WTC11 (cell line): ENCODE measurements around the gene NRN1L.

ENCODE experiments used
- CTCF ChIP-seq: fragments of 200-600 bp; IDR thresholded peaks from 2 replicates; pipeline ENCODE4 v1.8.0; 2022; ENCODE audit warnings: antibody characterized with exemption
- ESRRA ChIP-seq: sonication (generic); formaldehyde crosslinking; IDR thresholded peaks from 2 replicates; pipeline ENCODE4 v1.8.1; 2022; ENCODE audit warnings: mild to moderate bottlenecking, missing genetic modification reagents, borderline replicate concordance
- GRHL2 ChIP-seq: fragments of 250-450 bp; sonication (Bioruptor Pico); IDR thresholded peaks from 2 replicates; pipeline ENCODE4 v1.8.0; 2022; ENCODE audit warnings: mild to moderate bottlenecking, moderate library complexity; ENCODE audit not compliant: insufficient replicate concordance, severe bottlenecking
- MLX ChIP-seq: sonication (generic); formaldehyde crosslinking; IDR thresholded peaks from 2 replicates; pipeline ENCODE4 v1.8.1; 2023; ENCODE audit warnings: mild to moderate bottlenecking, missing genetic modification reagents, moderate library complexity
- RELA ChIP-seq: sonication (generic); formaldehyde crosslinking; IDR thresholded peaks from 2 replicates; pipeline ENCODE4 v1.8.1; 2022; ENCODE audit warnings: missing genetic modification reagents, mild to moderate bottlenecking, borderline replicate concordance
- SMAD3 ChIP-seq: sonication (generic); formaldehyde crosslinking; IDR thresholded peaks from 2 replicates; pipeline ENCODE4 v1.8.0; 2022; ENCODE audit warnings: missing genetic modification reagents, mild to moderate bottlenecking, borderline replicate concordance
- ZNF121 ChIP-seq: sonication (generic); formaldehyde crosslinking; IDR thresholded peaks from 2 replicates; pipeline ENCODE4 v1.8.0; 2023; ENCODE audit warnings: missing genetic modification reagents
- TF ChIP-seq, protein P1 (sequence below): sonication (generic); formaldehyde crosslinking; IDR thresholded peaks from 2 replicates; pipeline ENCODE4 v1.8.0; 2022; ENCODE audit warnings: mild to moderate bottlenecking, missing genetic modification reagents
- TF ChIP-seq, protein P2 (sequence below): sonication (generic); formaldehyde crosslinking; IDR thresholded peaks from 2 replicates; pipeline ENCODE4 v1.8.0; 2023; ENCODE audit warnings: mild to moderate bottlenecking, missing genetic modification reagents
- TF ChIP-seq, protein P3 (sequence below): sonication (generic); formaldehyde crosslinking; IDR thresholded peaks from 2 replicates; pipeline ENCODE4 v1.8.1; 2023; ENCODE audit warnings: mild to moderate bottlenecking, moderate library complexity, missing genetic modification reagents
- TF ChIP-seq, protein P4 (sequence below): sonication (generic); formaldehyde crosslinking; IDR thresholded peaks from 2 replicates; pipeline ENCODE4 v1.8.1; 2023; ENCODE audit warnings: mild to moderate bottlenecking, missing genetic modification reagents

GRCh38 chr16:67897231-67897630 lies 12.5 kb downstream of the NRN1L start:
- TF ChIP-seq CTCF = no peak
- TF ChIP-seq MLX = no peak
- TF ChIP-seq, protein P1, sequence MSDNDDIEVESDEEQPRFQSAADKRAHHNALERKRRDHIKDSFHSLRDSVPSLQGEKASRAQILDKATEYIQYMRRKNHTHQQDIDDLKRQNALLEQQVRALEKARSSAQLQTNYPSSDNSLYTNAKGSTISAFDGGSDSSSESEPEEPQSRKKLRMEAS = no peak
- no peak for TF ChIP-seq ESRRA
- TF ChIP-seq, protein P2, sequence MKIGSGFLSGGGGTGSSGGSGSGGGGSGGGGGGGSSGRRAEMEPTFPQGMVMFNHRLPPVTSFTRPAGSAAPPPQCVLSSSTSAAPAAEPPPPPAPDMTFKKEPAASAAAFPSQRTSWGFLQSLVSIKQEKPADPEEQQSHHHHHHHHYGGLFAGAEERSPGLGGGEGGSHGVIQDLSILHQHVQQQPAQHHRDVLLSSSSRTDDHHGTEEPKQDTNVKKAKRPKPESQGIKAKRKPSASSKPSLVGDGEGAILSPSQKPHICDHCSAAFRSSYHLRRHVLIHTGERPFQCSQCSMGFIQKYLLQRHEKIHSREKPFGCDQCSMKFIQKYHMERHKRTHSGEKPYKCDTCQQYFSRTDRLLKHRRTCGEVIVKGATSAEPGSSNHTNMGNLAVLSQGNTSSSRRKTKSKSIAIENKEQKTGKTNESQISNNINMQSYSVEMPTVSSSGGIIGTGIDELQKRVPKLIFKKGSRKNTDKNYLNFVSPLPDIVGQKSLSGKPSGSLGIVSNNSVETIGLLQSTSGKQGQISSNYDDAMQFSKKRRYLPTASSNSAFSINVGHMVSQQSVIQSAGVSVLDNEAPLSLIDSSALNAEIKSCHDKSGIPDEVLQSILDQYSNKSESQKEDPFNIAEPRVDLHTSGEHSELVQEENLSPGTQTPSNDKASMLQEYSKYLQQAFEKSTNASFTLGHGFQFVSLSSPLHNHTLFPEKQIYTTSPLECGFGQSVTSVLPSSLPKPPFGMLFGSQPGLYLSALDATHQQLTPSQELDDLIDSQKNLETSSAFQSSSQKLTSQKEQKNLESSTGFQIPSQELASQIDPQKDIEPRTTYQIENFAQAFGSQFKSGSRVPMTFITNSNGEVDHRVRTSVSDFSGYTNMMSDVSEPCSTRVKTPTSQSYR (CRISPR knock-in tag) = no peak
- no peak for TF ChIP-seq RELA (CRISPR knock-in tag)
- TF ChIP-seq, protein P3, sequence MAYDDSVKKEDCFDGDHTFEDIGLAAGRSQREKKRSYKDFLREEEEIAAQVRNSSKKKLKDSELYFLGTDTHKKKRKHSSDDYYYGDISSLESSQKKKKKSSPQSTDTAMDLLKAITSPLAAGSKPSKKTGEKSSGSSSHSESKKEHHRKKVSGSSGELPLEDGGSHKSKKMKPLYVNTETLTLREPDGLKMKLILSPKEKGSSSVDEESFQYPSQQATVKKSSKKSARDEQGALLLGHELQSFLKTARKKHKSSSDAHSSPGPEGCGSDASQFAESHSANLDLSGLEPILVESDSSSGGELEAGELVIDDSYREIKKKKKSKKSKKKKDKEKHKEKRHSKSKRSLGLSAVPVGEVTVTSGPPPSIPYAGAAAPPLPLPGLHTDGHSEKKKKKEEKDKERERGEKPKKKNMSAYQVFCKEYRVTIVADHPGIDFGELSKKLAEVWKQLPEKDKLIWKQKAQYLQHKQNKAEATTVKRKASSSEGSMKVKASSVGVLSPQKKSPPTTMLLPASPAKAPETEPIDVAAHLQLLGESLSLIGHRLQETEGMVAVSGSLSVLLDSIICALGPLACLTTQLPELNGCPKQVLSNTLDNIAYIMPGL (CRISPR knock-in tag) = no peak
- TF ChIP-seq, protein P4, sequence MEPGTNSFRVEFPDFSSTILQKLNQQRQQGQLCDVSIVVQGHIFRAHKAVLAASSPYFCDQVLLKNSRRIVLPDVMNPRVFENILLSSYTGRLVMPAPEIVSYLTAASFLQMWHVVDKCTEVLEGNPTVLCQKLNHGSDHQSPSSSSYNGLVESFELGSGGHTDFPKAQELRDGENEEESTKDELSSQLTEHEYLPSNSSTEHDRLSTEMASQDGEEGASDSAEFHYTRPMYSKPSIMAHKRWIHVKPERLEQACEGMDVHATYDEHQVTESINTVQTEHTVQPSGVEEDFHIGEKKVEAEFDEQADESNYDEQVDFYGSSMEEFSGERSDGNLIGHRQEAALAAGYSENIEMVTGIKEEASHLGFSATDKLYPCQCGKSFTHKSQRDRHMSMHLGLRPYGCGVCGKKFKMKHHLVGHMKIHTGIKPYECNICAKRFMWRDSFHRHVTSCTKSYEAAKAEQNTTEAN (CRISPR knock-in tag) = no peak
- no peak for TF ChIP-seq SMAD3
- no peak for TF ChIP-seq GRHL2 (CRISPR knock-in tag)
- TF ChIP-seq ZNF121 (CRISPR knock-in tag) = no peak
